Mesenchymal stem cell (in vitro differentiated cells and primary cell): ENCODE results near the gene SELENOH.

Source experiments
- DNase-seq: peaks from one replicate; pipeline ENCODE4 v3.0.0-alpha.2; 2013
- H2AFZ ChIP-seq: one replicate; pipeline ENCODE4 v1.6.1; 2013; ENCODE audit warnings: low read depth, mild to moderate bottlenecking, control low read depth, inconsistent platforms, low read length, moderate library complexity
- H2AK5ac ChIP-seq: 2 replicates; pipeline ENCODE4 v1.6.1; 2013; ENCODE audit warnings: low read length, moderate library complexity, mild to moderate bottlenecking, inconsistent platforms; ENCODE audit not compliant: severe bottlenecking
- H2BK120ac ChIP-seq: one replicate; pipeline ENCODE4 v1.6.1; 2013; ENCODE audit warnings: low read depth, mild to moderate bottlenecking, inconsistent platforms, low read length, moderate library complexity
- H2BK12ac ChIP-seq, 2 experiments: one replicate each; pipeline ENCODE4 v1.6.1; 2013; ENCODE audit warnings: inconsistent platforms in 2 of 2, low read length in 2 of 2, mild to moderate bottlenecking in 2 of 2, moderate library complexity in 2 of 2, control low read depth in 1 of 2
- H2BK15ac ChIP-seq: one replicate; pipeline ENCODE4 v1.6.1; 2013; ENCODE audit warnings: mild to moderate bottlenecking, low read depth, inconsistent platforms; ENCODE audit not compliant: poor library complexity, severe bottlenecking
- H2BK5ac ChIP-seq: 2 replicates; pipeline ENCODE4 v1.6.1; 2013; ENCODE audit warnings: low read depth, mild to moderate bottlenecking, low read length, control low read depth, inconsistent platforms; ENCODE audit not compliant: poor library complexity, severe bottlenecking
- H3K14ac ChIP-seq, 2 experiments: one replicate each; pipeline ENCODE4 v1.6.1; 2013; ENCODE audit warnings: inconsistent platforms in 2 of 2, low read length in 2 of 2, control low read depth in 1 of 2, mild to moderate bottlenecking in 1 of 2, moderate library complexity in 1 of 2
- H3K18ac ChIP-seq, 2 experiments: one replicate each; pipeline ENCODE4 v1.6.1; 2013; ENCODE audit warnings: inconsistent platforms in 2 of 2, low read length in 2 of 2, control low read depth in 1 of 2, low read depth in 1 of 2, mild to moderate bottlenecking in 1 of 2
- H3K23ac ChIP-seq, 2 experiments: one replicate each; pipeline ENCODE4 v1.6.1; 2013; ENCODE audit warnings: inconsistent platforms in 2 of 2, low read length in 2 of 2, mild to moderate bottlenecking in 2 of 2, moderate library complexity in 2 of 2, control low read depth in 1 of 2
- H3K27ac ChIP-seq: 2 replicates; pipeline ENCODE4 v1.5.1; 2013; ENCODE audit warnings: mild to moderate bottlenecking, moderate library complexity, low read length, control low read depth, inconsistent platforms; ENCODE audit not compliant: poor library complexity, severe bottlenecking
- H3K27me3 ChIP-seq, 2 experiments: 2 replicates each; pipeline versions ENCODE4 v1.6.1 to v1.7.0; 2013; ENCODE audit warnings: low read length in 2 of 2, mild to moderate bottlenecking in 2 of 2, moderate library complexity in 2 of 2, control low read depth in 1 of 2, inconsistent platforms in 1 of 2; ENCODE audit not compliant: control insufficient read depth in 1 of 2, insufficient read depth in 1 of 2
- H3K36me3 ChIP-seq, 2 experiments: 2 replicates each; pipeline versions ENCODE4 v1.6.1 to v1.7.0; 2013; ENCODE audit warnings: low read length in 2 of 2, control low read depth in 1 of 2, inconsistent platforms in 1 of 2, low read depth in 1 of 2, mild to moderate bottlenecking in 1 of 2; ENCODE audit not compliant: insufficient read depth in 2 of 2, control insufficient read depth in 1 of 2
- H3K4ac ChIP-seq, 2 experiments: one replicate each; pipeline ENCODE4 v1.6.1; 2013; ENCODE audit warnings: inconsistent platforms in 2 of 2, low read length in 2 of 2, mild to moderate bottlenecking in 2 of 2, moderate library complexity in 2 of 2, control low read depth in 1 of 2, low read depth in 1 of 2
- H3K4me1 ChIP-seq: 2 replicates; pipeline ENCODE4 v1.6.1; 2013; ENCODE audit warnings: low read depth, low read length, control low read depth; ENCODE audit not compliant: control insufficient read depth, insufficient read depth
- H3K4me2 ChIP-seq: 2 replicates; pipeline ENCODE4 v1.6.1; 2013; ENCODE audit warnings: low read length, mild to moderate bottlenecking, inconsistent platforms; ENCODE audit not compliant: poor library complexity, severe bottlenecking
- H3K4me3 ChIP-seq, 2 experiments: 2 replicates each; pipeline versions ENCODE4 v1.5.1 to v1.7.0; 2013; ENCODE audit warnings: low read length in 2 of 2, mild to moderate bottlenecking in 2 of 2, control low read depth in 1 of 2, low read depth in 1 of 2; ENCODE audit not compliant: insufficient read depth in 1 of 2
- H3K79me1 ChIP-seq: replicated peaks from 2 replicates; pipeline ENCODE4 v1.6.1; 2013; ENCODE audit warnings: mild to moderate bottlenecking, control low read depth, low read length, inconsistent platforms; ENCODE audit not compliant: poor library complexity, severe bottlenecking
- H3K9ac ChIP-seq: 2 replicates; pipeline ENCODE4 v1.7.0; 2013; ENCODE audit warnings: mild to moderate bottlenecking, low read length, moderate library complexity
- H3K9me3 ChIP-seq: 2 replicates; pipeline ENCODE4 v1.7.0; 2013; ENCODE audit warnings: mild to moderate bottlenecking, low read length; ENCODE audit not compliant: control insufficient read depth
- H4K8ac ChIP-seq: one replicate; pipeline ENCODE4 v1.6.1; 2013; ENCODE audit warnings: inconsistent platforms, mild to moderate bottlenecking, low read length, moderate library complexity
- H4K91ac ChIP-seq: one replicate; pipeline ENCODE4 v1.6.1; 2013; ENCODE audit warnings: mild to moderate bottlenecking, low read length, inconsistent platforms
- WGBS: methylation state at CpG from one replicate; pipeline ENCODE4 v1.1.7; 2013; ENCODE audit warnings: mixed read lengths; 5-methylcytosine and 5-hydroxymethylcytosine counted together

The SELENOH gene

DNA sequence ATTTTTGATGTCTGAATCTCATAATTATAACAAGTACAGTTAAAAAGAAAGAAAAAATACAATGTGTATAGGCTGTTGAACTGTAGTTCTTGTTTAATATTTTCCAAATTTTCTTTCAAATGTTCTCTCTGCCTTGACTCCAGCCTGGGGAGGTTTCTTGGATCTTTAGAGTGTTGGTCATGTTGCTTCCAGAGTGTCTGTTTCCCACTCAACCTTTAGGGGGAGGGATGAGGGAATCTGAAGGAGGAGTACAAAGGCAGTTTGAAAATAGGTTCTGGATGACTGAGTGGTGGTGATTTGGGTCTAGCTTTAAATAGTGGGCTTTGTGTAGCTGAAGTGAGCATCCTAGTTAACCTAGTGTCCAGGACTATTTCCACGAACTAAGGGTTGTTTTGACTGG lies 22.3 kb downstream of the SELENOH start:
- H3K27ac ChIP-seq: peak overlapping the region; percentile 38
- no peak overlapping the region for H3K14ac ChIP-seq
- peak overlapping the region; percentile 100 for H3K9ac ChIP-seq
- no peak overlapping the region for H3K18ac ChIP-seq
- H3K79me1 ChIP-seq: peaks cover 2% of the 10 kb centered on the region
- peak overlapping the region in 1 of 2 experiments; percentile 96 for H3K4me3 ChIP-seq
- peaks cover 6% of the 10 kb centered on the region for H3K4me1 ChIP-seq
- H3K9me3 ChIP-seq: no peaks in the 10 kb centered on the region
- 33% methylated on average over 1 of the region's 1 CpG for WGBS
- no peak overlapping the region for H2BK15ac ChIP-seq
- no peak overlapping the region for H3K23ac ChIP-seq
- H3K4ac ChIP-seq: no peak overlapping the region
- H2AK5ac ChIP-seq: no peak overlapping the region
- no peak overlapping the region for H2BK12ac ChIP-seq
- DNase-seq: peak; percentile 69
- no peak overlapping the region for H2BK120ac ChIP-seq
- no peaks in the 10 kb centered on the region for H3K27me3 ChIP-seq
- no peak overlapping the region for H4K8ac ChIP-seq
- no peak overlapping the region for H2BK5ac ChIP-seq
- H2AFZ ChIP-seq: no peak overlapping the region
- peak overlapping the region; percentile 32 for H3K4me2 ChIP-seq
- no peaks in the 10 kb centered on the region for H3K36me3 ChIP-seq
- H4K91ac ChIP-seq: no peak overlapping the region

DNA sequence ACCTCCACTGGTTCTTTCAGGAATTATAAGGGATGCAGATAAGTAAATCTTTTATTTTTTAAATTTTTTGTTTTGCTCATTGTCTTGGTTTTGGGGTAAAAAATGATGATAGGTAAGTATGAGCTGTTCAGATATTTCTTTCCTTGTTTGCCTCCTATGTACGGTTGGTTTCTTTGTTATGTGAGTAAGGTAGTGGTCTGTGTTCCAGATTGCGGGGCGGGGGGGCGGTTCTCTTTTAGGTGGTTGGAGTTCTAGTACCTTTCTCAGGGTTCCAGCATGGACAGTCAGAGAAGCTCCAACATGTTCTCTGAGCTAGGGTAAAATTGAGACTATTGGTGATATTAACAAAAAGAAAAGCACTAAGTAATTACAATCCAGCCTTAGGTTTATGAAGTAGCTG lies 22.7 kb downstream of the SELENOH start:
- Histone ChIP-seq H4K8ac (no peak overlapping the region), H4K91ac (no peak overlapping the region), H3K4me2 (peak overlapping the region; percentile 54), H2BK15ac (no peak overlapping the region), H2AFZ (no peak overlapping the region), H3K18ac (no peak overlapping the region), H3K9ac (peak overlapping the region; percentile 100), H2BK5ac (no peak overlapping the region), H2BK120ac (no peak overlapping the region), H2BK12ac (no peak overlapping the region), H3K4me1 (peaks cover 6% of the 10 kb centered on the region), H3K23ac (no peak overlapping the region), H3K4me3 (peak overlapping the region in 1 of 2 experiments; percentile 96), H3K27ac (no peak overlapping the region), H3K9me3 (no peaks in the 10 kb centered on the region), H3K27me3 (no peaks in the 10 kb centered on the region), H3K14ac (no peak overlapping the region), H3K4ac (no peak overlapping the region), H2AK5ac (no peak overlapping the region), H3K79me1 (no peaks in the 10 kb centered on the region), H3K36me3 (no peaks in the 10 kb centered on the region)
- 72% methylated on average over 4 of the region's 4 CpGs for WGBS
- no peak for DNase-seq

DNA sequence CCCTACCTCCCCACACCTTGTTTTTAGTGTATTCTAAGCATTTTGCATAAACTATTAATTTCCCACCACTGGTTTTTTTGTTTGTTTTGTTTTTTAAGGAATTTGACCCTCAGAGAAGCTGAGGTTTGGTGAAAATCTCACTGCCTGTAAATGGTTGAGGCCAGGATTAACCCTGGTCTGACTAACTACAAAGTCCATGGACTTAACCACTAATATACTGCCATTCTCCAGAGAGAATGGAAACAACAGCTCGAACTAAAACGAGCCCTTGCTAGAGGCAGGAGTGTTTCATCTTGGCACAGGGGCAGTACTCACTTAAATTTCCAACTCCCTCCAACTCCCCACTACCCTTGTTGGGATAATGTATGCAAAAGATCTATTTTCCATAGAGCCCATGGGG lies 23.3 kb downstream of the SELENOH start:
- Histone ChIP-seq H3K4me2 (peak overlapping the region; percentile 54), H3K36me3 (no peaks in the 10 kb centered on the region), H2BK5ac (no peak overlapping the region), H3K9ac (peak overlapping the region; percentile 100), H3K9me3 (no peaks in the 10 kb centered on the region), H2BK12ac (no peak overlapping the region), H2BK15ac (no peak overlapping the region), H3K18ac (no peak overlapping the region), H3K23ac (no peak overlapping the region), H3K4me1 (peaks cover 6% of the 10 kb centered on the region), H4K91ac (no peak overlapping the region), H3K4ac (no peak overlapping the region), H3K4me3 (peak overlapping the region in 1 of 2 experiments; percentile 96), H4K8ac (no peak overlapping the region), H2AFZ (no peak overlapping the region), H3K27me3 (no peaks in the 10 kb centered on the region), H3K79me1 (no peaks in the 10 kb centered on the region), H3K27ac (no peak overlapping the region), H2BK120ac (no peak overlapping the region), H3K14ac (no peak overlapping the region), H2AK5ac (no peak overlapping the region)
- DNase-seq: peak; percentile 31
- whole genome bisulfite sequencing: 40% methylated on average over 2 of the region's 2 CpGs

DNA sequence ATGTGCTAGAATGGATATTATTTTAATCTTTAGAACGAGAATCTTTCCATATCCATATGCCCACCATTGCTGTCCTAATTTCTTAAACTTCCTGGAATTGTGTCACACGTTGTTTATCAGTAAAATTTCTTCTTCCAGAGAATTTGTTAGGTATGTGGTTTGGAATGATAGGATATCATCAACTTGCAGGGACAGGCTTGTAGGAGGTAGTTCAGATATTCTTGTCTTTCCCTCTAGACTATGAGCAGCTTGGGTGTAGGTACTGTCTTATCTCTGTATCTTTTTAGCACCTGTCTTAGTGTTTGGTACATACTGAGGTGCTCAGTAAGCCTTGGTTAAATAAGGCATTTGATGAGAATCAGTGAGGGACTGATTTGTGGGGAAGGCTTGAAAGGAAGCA lies 23.7 kb downstream of the SELENOH start:
- no peak overlapping the region for H3K18ac ChIP-seq
- no peak overlapping the region for H2BK5ac ChIP-seq
- H4K8ac ChIP-seq: no peak overlapping the region
- H2AK5ac ChIP-seq: no peak overlapping the region
- H2BK120ac ChIP-seq: no peak overlapping the region
- H2BK15ac ChIP-seq: no peak overlapping the region
- peak overlapping the region; percentile 100 for H3K9ac ChIP-seq
- no peak overlapping the region for H3K14ac ChIP-seq
- H3K4me3 ChIP-seq: peak overlapping the region in 1 of 2 experiments; percentile 96
- H3K27ac ChIP-seq: no peak overlapping the region
- H3K27me3 ChIP-seq: no peaks in the 10 kb centered on the region
- H2AFZ ChIP-seq: no peak overlapping the region
- no peaks in the 10 kb centered on the region for H3K9me3 ChIP-seq
- H4K91ac ChIP-seq: no peak overlapping the region
- H3K79me1 ChIP-seq: no peaks in the 10 kb centered on the region
- no peak overlapping the region for H3K23ac ChIP-seq
- WGBS: 75% methylated on average over 1 of the region's 2 CpGs
- peak overlapping the region; percentile 54 for H3K4me2 ChIP-seq
- no peaks in the 10 kb centered on the region for H3K36me3 ChIP-seq
- no peak overlapping the region for H2BK12ac ChIP-seq
- H3K4me1 ChIP-seq: peaks cover 6% of the 10 kb centered on the region
- no peak for DNase-seq
- no peak overlapping the region for H3K4ac ChIP-seq
